GM19395 (cell line): Measurements from ENCODE around the gene C13orf42.
"Not testable (repeated sequence)": the region's sequence is repeated elsewhere in the genome, so short reads cannot be mapped to it uniquely, and the experiment has no call there.

ENCODE experiments used
- ATAC-seq: cut with Tn5 transposase; IDR thresholded peaks from one replicate; pipeline ENCODE4 v1.9.1; 2021; ENCODE audit warnings: mild to moderate bottlenecking, moderate library complexity; ENCODE audit not compliant: unreplicated experiment

The C13orf42 gene

DNA sequence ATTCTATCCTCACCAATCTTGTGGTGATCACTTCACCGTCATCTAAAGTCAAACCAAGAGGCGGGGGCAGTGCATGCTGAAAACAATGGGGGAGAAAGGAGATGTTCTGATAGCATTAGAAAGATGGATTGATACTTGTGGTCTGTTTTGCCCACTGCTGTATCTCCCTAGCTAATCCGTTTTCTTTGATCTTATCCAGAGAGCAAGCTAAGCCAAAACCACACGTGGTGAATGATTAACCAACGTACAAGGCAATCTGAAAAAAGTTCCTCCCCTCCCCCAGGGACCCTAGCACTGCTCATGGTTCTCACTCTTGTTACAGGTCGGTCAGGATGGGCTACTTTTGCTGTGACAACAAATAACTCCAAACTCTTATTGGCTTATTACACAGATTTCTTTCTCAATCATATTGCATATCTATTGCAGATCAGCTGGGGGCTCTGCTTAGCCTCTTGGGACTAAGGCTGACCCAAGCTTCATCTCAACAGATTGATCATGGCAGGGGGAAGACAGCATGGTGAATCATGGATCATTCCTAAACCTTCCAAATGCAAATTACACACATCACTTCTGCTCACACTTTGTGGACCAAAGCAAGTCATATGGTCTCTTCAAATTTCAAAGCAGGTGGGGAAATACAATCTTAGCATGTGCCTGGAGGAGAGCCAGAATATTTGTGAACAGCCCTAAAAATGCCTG, 11.9 kb upstream of the C13orf42 start:
- ATAC-seq: peak; percentile 69

DNA sequence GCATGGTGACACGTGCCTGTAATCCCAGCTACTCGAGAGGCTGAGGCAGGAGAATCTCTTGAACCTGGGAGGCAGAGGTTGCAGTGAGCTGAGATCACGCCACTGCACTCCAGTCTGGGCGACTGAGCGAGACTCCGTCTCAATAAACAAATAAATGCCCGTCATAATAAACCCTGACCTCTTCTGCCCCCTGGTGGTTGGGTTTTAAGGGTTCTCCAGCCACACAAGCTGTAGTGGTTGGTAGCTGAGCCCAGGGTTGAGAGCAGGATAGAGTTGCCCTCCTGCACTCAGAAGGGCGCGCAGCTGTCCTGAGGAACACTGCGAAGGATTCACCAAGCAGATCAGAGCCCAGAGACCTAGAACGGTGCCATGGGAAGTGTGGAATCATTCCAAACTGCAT, 9.8 kb upstream of the C13orf42 start:
- not testable (repeated sequence) for ATAC-seq

DNA sequence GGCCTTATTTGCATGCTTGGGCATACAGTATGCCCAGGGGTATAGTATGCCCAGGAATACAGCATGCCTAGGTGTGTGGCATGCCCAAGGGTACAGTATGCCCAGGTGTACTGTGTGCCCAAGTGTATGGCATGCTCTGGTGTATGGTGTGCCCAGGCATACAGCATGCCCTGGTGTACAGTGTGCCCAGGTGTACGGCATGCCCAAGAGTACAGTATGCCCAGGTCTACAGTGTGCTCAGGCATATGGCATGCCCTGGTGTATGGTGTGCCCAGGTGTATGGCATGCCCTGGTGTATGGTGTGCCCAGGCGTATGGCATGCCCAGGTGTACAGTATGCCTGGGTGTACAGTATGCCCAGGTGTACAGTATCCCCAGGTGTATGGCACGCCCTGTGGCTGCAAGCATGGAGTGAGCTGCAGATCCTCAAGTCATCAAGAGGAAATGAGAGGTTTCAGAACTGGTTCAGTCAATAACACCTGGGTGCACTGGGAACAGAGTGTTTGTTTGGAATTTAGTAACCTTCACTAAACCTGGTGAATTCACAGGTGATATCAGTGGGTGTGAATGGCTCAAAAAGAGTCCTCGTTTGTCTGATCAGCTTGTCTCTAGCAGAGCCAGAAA, 7.8 kb upstream of the C13orf42 start:
- ATAC-seq: no peak

GRCh38 chr13:51113969-51114368, 2.9 kb upstream of the C13orf42 start:
- ATAC-seq: no peak

GRCh38 chr13:51113186-51113881, 2.3 kb upstream of the C13orf42 start:
- ATAC-seq: no peak

DNA sequence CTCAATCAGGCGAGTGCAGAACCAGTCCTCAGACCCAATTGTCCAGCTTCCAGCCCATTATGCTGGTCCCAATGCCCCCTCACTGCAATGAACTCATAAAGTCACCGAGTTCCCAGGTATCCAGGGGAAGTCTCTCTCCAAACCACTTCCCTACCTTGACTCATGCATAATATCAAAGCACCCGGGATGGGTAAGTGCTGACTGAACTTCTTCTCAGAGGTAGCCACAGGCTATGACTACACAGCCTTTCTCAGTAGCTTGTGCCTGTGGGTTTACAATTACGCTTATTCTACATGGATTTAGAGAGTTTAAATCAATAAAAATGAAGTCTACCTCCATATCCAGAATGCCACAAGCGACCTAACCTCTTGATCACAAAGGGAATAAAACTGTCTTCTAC, 1.7 kb upstream of the C13orf42 start:
- ATAC-seq: no peak

DNA sequence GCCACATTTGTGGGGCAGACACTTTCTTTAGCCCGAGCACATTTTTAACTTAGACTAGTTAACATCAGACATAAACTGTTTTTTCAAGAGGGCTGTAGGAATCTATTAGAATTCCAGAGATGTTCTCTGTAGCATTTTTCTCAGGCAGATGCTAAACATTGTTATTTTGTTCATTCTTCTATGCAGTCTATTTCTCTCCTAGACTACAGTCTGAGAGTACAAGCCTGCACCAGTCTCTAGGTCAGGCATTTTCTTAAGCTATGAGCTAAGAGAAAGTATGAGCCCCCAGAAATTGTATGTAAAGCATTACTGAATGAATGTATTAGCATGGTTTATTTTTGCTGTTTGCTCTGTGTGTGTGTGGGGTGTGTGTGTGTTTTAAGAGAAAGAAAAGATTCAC, 923 bp upstream of the C13orf42 start:
- ATAC-seq: no peak

GRCh38 chr13:51107996-51108395, 3.1 kb downstream of the C13orf42 start:
- ATAC-seq: no peak

DNA sequence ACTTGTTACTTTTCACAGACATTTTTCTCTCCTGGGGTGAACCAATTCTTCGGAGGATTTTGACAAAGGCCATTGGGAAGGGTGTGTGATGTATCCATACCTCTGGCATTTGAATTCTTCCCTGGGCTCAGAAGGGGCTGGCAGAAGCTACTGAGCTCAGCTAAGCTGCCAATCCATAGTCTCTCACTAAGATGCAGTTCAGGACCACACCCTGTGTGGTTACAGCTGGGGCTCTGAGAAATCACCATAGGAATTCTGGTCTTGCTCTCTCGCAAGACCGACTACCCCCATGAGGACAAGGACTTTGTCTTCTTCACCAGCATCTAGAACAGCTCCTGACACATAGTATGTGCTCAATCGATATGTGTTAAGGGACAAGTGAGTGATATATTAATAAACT, 6.0 kb downstream of the C13orf42 start:
- ATAC-seq: no peak

DNA sequence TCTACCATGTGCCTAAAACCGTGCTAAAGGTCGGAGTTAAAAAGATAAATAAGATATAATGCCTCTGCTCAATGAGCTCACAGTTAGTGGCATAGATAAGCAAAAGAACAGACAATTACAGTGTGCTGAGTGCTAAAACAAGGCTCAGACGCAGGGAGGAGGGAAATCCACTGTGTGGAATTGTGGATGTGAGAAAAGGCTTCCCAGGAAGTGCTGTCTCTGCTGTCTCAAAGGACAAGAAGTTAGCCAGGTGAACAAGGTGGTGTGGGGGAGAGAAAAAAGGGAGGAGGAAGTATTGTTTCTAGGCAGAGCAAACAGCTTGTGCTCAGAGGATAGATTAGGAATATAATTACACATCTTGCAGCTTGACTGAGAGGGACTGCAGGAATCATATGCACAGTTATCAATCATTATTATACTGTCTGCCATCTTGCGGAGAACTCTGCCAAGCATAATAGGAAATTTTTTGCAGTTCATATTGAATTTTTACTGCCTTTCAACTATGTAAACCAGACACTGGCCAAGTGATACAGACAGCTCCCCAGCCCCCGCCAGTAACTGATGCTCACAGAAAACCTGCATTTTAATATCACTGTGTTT, 9.3 kb downstream of the C13orf42 start:
- no peak for ATAC-seq

DNA sequence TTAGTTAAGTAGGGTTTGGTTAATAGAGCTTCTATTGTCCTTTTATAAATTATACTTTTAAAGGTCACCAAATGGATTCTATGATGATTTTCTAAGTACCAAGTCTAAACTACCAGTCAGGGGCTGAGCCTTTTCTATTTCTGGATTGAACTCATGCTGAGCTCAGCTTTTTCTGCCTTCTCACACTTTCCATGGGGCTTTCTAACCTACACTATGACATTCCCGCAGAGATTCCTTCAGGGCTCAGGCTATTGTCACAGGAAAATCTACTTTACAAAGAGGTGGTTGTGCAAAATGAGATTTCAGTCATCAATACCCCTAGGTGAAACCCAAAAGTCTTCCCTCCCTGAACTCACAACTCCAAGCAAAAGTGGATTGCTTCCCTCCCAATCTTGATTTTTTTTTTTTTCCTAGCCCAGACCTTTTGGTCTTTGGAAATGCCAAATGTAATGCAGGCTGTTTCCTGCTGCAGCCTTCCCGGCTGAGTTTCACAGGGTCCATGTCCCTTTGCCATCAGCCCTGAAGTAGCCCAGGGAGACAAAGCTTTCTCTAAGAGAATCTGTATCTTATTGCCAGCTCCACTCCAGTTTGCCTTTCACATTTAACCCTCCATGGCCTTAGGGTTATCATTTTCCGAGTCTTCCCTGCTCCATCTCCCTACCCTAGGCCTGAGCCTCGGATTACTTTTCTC, 13.6 kb downstream of the C13orf42 start:
- no peak for ATAC-seq

DNA sequence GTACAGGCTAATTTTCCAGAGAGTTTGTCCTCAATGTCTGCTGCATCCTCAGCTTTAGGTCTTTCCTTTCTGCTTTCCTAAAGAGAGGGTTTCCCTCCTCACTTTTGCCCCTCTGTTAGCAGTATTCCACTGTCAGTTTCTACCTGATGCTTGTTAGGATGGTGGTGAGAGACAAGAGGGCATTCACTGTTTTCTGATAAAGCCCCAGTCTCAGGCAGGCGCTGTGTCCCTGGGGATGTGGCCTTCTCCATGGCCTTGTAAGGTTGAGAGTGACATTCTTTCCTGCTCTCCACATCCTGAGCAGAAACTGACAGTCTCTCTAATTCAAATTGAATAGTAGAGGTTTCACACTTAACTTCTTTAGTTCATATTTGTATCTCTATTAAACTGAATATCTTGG, 14.9 kb downstream of the C13orf42 start:
- no peak for ATAC-seq

- ATAC-seq: no peak
These were observed 17.5 kb downstream of the C13orf42 start for GRCh38 chr13:51093574-51093973.

DNA sequence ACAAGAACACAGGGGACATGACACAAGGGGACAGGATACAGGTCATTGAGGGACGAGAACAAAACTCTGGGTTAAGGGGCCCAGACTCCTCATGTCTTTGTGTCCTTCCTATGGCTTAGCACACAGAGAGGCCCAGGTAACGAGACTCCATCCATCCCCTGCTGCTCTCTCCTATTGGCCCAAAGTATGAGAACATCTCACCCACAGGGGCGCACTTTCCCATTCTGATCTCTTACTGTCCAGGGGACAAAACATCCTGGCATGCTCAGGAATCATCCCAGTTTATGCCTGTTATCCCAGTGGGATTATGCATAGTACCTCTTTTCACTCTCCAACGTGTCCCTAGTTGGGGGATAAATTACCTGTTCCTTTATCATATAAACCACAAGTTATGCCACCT, 19.2 kb downstream of the C13orf42 start:
- ATAC-seq: no peak

GRCh38 chr13:51083706-51084105, 27.4 kb downstream of the C13orf42 start:
- no peak for ATAC-seq

DNA sequence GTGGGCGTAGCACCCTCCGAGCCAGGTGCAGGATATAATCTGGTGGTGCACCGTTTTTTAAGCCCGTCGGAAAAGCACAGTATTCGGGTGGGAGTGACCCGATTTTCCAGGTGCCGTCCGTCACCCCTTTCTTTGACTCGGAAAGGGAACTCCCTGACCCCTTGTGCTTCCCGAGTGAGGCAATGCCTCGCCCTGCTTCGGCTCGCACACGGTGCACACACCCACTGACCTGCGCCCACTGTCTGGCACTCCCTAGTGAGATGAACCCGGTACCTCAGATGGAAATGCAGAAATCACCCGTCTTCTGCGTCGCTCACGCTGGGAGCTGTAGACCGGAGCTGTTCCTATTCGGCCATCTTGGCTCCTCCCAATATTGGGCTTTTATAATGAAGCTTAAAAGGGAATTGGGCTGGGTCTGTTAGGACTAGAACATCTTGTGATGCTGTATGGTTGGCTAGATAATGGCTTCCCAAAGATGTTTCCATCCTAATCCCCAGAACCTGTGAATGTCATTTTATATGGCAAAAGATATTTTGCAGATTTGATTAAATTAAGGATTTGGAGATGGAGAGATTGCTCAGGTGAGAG, 30.5 kb downstream of the C13orf42 start:
- ATAC-seq: not testable (repeated sequence)

GRCh38 chr13:51071493-51071892, 39.6 kb downstream of the C13orf42 start:
- no peak for ATAC-seq

- ATAC-seq: peak; percentile 92
These were observed 40.9 kb downstream of the C13orf42 start for GRCh38 chr13:51070005-51070649.

DNA sequence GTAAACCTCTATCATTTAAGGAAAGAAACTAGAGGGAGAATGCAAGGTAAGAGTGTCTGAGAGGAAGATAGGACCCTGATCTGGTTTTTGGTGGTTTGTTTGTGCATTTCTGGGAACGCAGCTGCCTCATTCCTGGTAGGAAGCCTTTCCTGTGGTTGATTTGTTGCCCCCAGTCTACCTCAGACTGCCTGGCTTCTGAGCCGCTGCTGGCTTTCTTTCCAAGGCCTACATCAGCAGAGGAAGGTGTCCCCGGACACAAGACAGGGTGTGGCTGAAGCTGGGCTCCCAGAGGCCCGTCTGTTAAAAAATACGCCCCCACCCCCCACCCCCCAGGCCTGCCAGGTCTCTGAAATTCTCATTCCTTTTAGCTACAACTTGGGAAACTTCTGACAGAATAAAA, 42.6 kb downstream of the C13orf42 start:
- ATAC-seq: no peak

- no peak for ATAC-seq
These were observed 43.4 kb downstream of the C13orf42 start for GRCh38 chr13:51067706-51068105.
